ENCODE results near the gene ADRA2C. TPM values are rescaled to one million over a fixed set of nuclear protein-coding genes. Genes with fewer than 3 reads are reported as not detected.

ADRA2C gene
- total RNA-seq, 1 experiment from 2014 or later = 23.5 TPM

- DNase-seq (ENCODE audit: low read depth, low spot score) = no peak
- CTCF ChIA-PET = interaction anchor here (0.6 kb wide), 2 partner anchors 8 to 15 kb away, joined by 3 to 6 read pairs; no protein-coding TSS in a partner anchor
Measured at GRCh38 chr4:3781997-3782930, 16.1 kb downstream of the ADRA2C start.

More at GRCh38 chr4:3781997-3782930, 16.1 kb downstream of the ADRA2C start:
- H3K27me3 ChIP-seq (ENCODE audit: control insufficient read depth, insufficient read depth, low read length) = no peaks in the 10 kb centered on the region
- H3K9me3 ChIP-seq (ENCODE audit: control insufficient read depth, insufficient read depth, low read depth, low read length) = no peaks in the 10 kb centered on the region
- H3K27ac ChIP-seq (ENCODE audit: low read length) = no peak overlapping the region
- TF ChIP-seq CTCF (IDR thresholded peaks at IDR 0.05) (no peak), POLR2AphosphoS5 (IDR thresholded peaks at IDR 0.05; ENCODE audit: low read depth, low read length) (no peak), REST (IDR thresholded peaks at IDR 0.05; ENCODE audit: insufficient read depth in 1 of 2, low read depth in 2 of 2, low read length in 1 of 2) (no peak), TCF7L2 (IDR thresholded peaks at IDR 0.05; ENCODE audit: low read depth, low read length) (no peak), SIN3A (IDR thresholded peaks at IDR 0.05; ENCODE audit: borderline replicate concordance, insufficient read depth, low read depth, low read length) (no peak)
- ATAC-seq = no peak
- H3K4me1 ChIP-seq (ENCODE audit: control insufficient read depth, insufficient read depth, low read length) = peaks cover 12% of the 10 kb centered on the region
- POLR2A ChIA-PET = no interaction called here
- in situ Hi-C loops (cut with HindIII; ENCODE audit: low pct_unique_long_range_greater_than_20kb, low sequenced_read_pairs) = no loop called here
- intact Hi-C loops (cut with micrococcal nuclease; ENCODE audit: unreplicated experiment) = no loop called here
- no peak overlapping the region for H3K4me3 ChIP-seq (ENCODE audit: low read depth in 2 of 2, low read length in 2 of 2)
- H3K36me3 ChIP-seq (ENCODE audit: control insufficient read depth, insufficient read depth, low read length) = no peaks in the 10 kb centered on the region
- BruUV-seq (replicated peaks) = no TSS peak

Data from Panc1 (cell line).